ENCODE data around the gene OPRD1.

- TF ChIP-seq, protein P1, sequence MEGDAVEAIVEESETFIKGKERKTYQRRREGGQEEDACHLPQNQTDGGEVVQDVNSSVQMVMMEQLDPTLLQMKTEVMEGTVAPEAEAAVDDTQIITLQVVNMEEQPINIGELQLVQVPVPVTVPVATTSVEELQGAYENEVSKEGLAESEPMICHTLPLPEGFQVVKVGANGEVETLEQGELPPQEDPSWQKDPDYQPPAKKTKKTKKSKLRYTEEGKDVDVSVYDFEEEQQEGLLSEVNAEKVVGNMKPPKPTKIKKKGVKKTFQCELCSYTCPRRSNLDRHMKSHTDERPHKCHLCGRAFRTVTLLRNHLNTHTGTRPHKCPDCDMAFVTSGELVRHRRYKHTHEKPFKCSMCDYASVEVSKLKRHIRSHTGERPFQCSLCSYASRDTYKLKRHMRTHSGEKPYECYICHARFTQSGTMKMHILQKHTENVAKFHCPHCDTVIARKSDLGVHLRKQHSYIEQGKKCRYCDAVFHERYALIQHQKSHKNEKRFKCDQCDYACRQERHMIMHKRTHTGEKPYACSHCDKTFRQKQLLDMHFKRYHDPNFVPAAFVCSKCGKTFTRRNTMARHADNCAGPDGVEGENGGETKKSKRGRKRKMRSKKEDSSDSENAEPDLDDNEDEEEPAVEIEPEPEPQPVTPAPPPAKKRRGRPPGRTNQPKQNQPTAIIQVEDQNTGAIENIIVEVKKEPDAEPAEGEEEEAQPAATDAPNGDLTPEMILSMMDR (IDR thresholded peaks at IDR 0.05) = no peak
- no peak for TF ChIP-seq POLR2A (IDR thresholded peaks at IDR 0.05)
These were observed 45.3 kb upstream of the OPRD1 start for GRCh38 chr1:28766532-28767183.
